ENCODE data around the gene DEPDC5. TPM values are rescaled to one million over a fixed set of nuclear protein-coding genes. Genes with fewer than 3 reads are reported as not detected.
A peak's percentile ranks its signal among the peaks of the same experiment; 100 is the strongest.

DEPDC5 gene
- total RNA-seq, 1 experiment from 2014 or later = 7.9 TPM

GRCh38 chr22:31828739-31829138, 74.9 kb downstream of the DEPDC5 start:
- no peaks in the 10 kb centered on the region for H4K20me1 ChIP-seq (ENCODE audit: low read length)
- peaks cover 5% of the 10 kb centered on the region for H3F3A ChIP-seq (ENCODE audit: low read length, unreplicated experiment)
- POLR2A ChIA-PET (ENCODE audit: unreplicated experiment) = no interaction called here
- no peaks in the 10 kb centered on the region for H3K79me2 ChIP-seq (ENCODE audit: low read length)
- no peak overlapping the region for H3K4me3 ChIP-seq (ENCODE audit: low read length)
- H3K9ac ChIP-seq (ENCODE audit: low read length) = peak overlapping the region; percentile 5; the same call in 1 of the 2 replicates
- no peaks in the 10 kb centered on the region for H3K9me3 ChIP-seq (ENCODE audit: low read length)
- H2AFZ ChIP-seq (ENCODE audit: low read length) = no peak overlapping the region
- H3K27ac ChIP-seq (ENCODE audit: low read length) = peak overlapping the region; percentile 88
- H3K9me2 ChIP-seq (replicated peaks; ENCODE audit: low read length) = no peaks in the 10 kb centered on the region
- no peak for TF ChIP-seq CTCF (conservative IDR thresholded peaks at IDR 0.05; ENCODE audit: low read depth, low read length)
- no peak for TF ChIP-seq EZH2 (IDR thresholded peaks at IDR 0.05; ENCODE audit: low read length, unreplicated experiment)
- TF ChIP-seq EZH2phosphoT487 (IDR thresholded peaks at IDR 0.05; ENCODE audit: borderline replicate concordance, low read length) = no peak
- CTCF ChIA-PET = no interaction called here
- H3K36me3 ChIP-seq (ENCODE audit: low read depth, low read length) = peaks cover 5% of the 10 kb centered on the region; the same call in 1 of the 2 replicates
- no TSS peak for BruUV-seq (replicated peaks)
- ATAC-seq = no peak
- H3K27me3 ChIP-seq (ENCODE audit: low read length) = no peaks in the 10 kb centered on the region
- H3K4me2 ChIP-seq (ENCODE audit: low read length) = no peak overlapping the region
- DNase-seq = no peak
- intact Hi-C loops (cut with micrococcal nuclease) = loop anchor here (10.0 kb wide), 1 partner anchor 64 kb away; no protein-coding TSS in a partner anchor
- H3K4me1 ChIP-seq (ENCODE audit: insufficient read depth, low read length) = peaks cover 23% of the 10 kb centered on the region

GRCh38 chr22:31829505-31829904, 75.7 kb downstream of the DEPDC5 start:
- no TSS peak for BruUV-seq (replicated peaks)
- H3K27me3 ChIP-seq (ENCODE audit: low read length) = no peaks in the 10 kb centered on the region
- H3K36me3 ChIP-seq (ENCODE audit: low read depth, low read length) = peaks cover 5% of the 10 kb centered on the region; the same call in 1 of the 2 replicates
- H3K9me3 ChIP-seq (ENCODE audit: low read length) = no peaks in the 10 kb centered on the region
- peak; percentile 89 for DNase-seq
- ATAC-seq = peak; percentile 93
- H3K4me3 ChIP-seq (ENCODE audit: low read length) = peak overlapping the region; percentile 31
- CTCF ChIA-PET = interaction anchor here (0.6 kb wide), 1 partner anchor 496 kb away, joined by 11 read pairs; no protein-coding TSS in a partner anchor
- intact Hi-C loops (cut with micrococcal nuclease) = loop anchor here (10.0 kb wide), 1 partner anchor 65 kb away; no protein-coding TSS in a partner anchor
- H3K4me2 ChIP-seq (ENCODE audit: low read length) = peak overlapping the region; percentile 68
- no peaks in the 10 kb centered on the region for H3K79me2 ChIP-seq (ENCODE audit: low read length)
- H3F3A ChIP-seq (ENCODE audit: low read length, unreplicated experiment) = peaks cover 5% of the 10 kb centered on the region
- no peaks in the 10 kb centered on the region for H3K9me2 ChIP-seq (replicated peaks; ENCODE audit: low read length)
- TF ChIP-seq CTCF (conservative IDR thresholded peaks at IDR 0.05; ENCODE audit: low read depth, low read length) (no peak), EZH2phosphoT487 (IDR thresholded peaks at IDR 0.05; ENCODE audit: borderline replicate concordance, low read length) (no peak), EZH2 (IDR thresholded peaks at IDR 0.05; ENCODE audit: low read length, unreplicated experiment) (no peak)
- H3K27ac ChIP-seq (ENCODE audit: low read length) = peak overlapping the region; percentile 88
- H4K20me1 ChIP-seq (ENCODE audit: low read length) = no peaks in the 10 kb centered on the region
- H2AFZ ChIP-seq (ENCODE audit: low read length) = no peak overlapping the region
- POLR2A ChIA-PET (ENCODE audit: unreplicated experiment) = no interaction called here
- peak overlapping the region; percentile 46 for H3K9ac ChIP-seq (ENCODE audit: low read length)
- peaks cover 23% of the 10 kb centered on the region for H3K4me1 ChIP-seq (ENCODE audit: insufficient read depth, low read length)

GRCh38 chr22:31830721-31831070, 76.9 kb downstream of the DEPDC5 start:
- ChIA-PET POLR2A (ENCODE audit: unreplicated experiment) (interaction anchor here (0.6 kb wide), 1 partner anchor 12 kb away, joined by 6 read pairs; no protein-coding TSS in a partner anchor), CTCF (no interaction called here)
- no peaks in the 10 kb centered on the region for H3K9me3 ChIP-seq (ENCODE audit: low read length)
- peak overlapping the region; percentile 88 for H3K27ac ChIP-seq (ENCODE audit: low read length)
- DNase-seq = peak; percentile 2
- H4K20me1 ChIP-seq (ENCODE audit: low read length) = no peaks in the 10 kb centered on the region
- peak overlapping the region; percentile 68; the same call in 1 of the 2 replicates for H3K4me2 ChIP-seq (ENCODE audit: low read length)
- no peak for ATAC-seq
- no peaks in the 10 kb centered on the region for H3K27me3 ChIP-seq (ENCODE audit: low read length)
- BruUV-seq (replicated peaks) = no TSS peak
- no peak overlapping the region for H3K4me3 ChIP-seq (ENCODE audit: low read length)
- H3K4me1 ChIP-seq (ENCODE audit: insufficient read depth, low read length) = peaks cover 23% of the 10 kb centered on the region
- no peaks in the 10 kb centered on the region for H3K79me2 ChIP-seq (ENCODE audit: low read length)
- H2AFZ ChIP-seq (ENCODE audit: low read length) = no peak overlapping the region
- peaks cover 5% of the 10 kb centered on the region for H3F3A ChIP-seq (ENCODE audit: low read length, unreplicated experiment)
- no peak for TF ChIP-seq CTCF (conservative IDR thresholded peaks at IDR 0.05; ENCODE audit: low read depth, low read length)
- TF ChIP-seq EZH2 (IDR thresholded peaks at IDR 0.05; ENCODE audit: low read length, unreplicated experiment) = no peak
- H3K9ac ChIP-seq (ENCODE audit: low read length) = no peak overlapping the region
- H3K36me3 ChIP-seq (ENCODE audit: low read depth, low read length) = peaks cover 5% of the 10 kb centered on the region; the same call in 1 of the 2 replicates
- intact Hi-C loops (cut with micrococcal nuclease) = no loop called here
- no peaks in the 10 kb centered on the region for H3K9me2 ChIP-seq (replicated peaks; ENCODE audit: low read length)
